ENCODE data around the gene UBE2I. TPM values are rescaled to one million over a fixed set of nuclear protein-coding genes. Genes with fewer than 3 reads are reported as not detected.

Gene UBE2I
- total and polyA plus RNA-seq, 3 experiments from 2014 or later = 101 to 257 (median 238) TPM

GRCh38 chr16:1286513-1287094 is 22.8 kb upstream of the UBE2I start:
- H3K27ac ChIP-seq (ENCODE audit: low read depth, low read length) = no peak overlapping the region
- H3K27me3 ChIP-seq (ENCODE audit: insufficient read depth, low read length, poor library complexity, severe bottlenecking) = peaks cover 8% of the 10 kb centered on the region
- no peaks in the 10 kb centered on the region for H3K9me3 ChIP-seq (ENCODE audit: low read length)
- POLR2A ChIA-PET = no interaction called here
- H3K4me1 ChIP-seq (ENCODE audit: insufficient read depth, low read length) = no peaks in the 10 kb centered on the region
- H3K4me3 ChIP-seq (ENCODE audit: low read length) = no peak overlapping the region
- Mint-ChIP-seq H3K4me1 (peaks cover 0 to 3% (median 0%) of the 10 kb centered on the region in 3 donors), H3K36me3 (no peaks in the 10 kb centered on the region), H3K27ac (no peak overlapping the region), H3K4me3 (no peak overlapping the region), H3K27me3 (peaks cover 24 to 34% of the 10 kb centered on the region in 2 donors), H3K9me3 (no peaks in the 10 kb centered on the region)
- H3K36me3 ChIP-seq (ENCODE audit: insufficient read depth, low read length) = no peaks in the 10 kb centered on the region
- CTCF ChIA-PET = no interaction called here
- no peak for DNase-seq

DNA sequence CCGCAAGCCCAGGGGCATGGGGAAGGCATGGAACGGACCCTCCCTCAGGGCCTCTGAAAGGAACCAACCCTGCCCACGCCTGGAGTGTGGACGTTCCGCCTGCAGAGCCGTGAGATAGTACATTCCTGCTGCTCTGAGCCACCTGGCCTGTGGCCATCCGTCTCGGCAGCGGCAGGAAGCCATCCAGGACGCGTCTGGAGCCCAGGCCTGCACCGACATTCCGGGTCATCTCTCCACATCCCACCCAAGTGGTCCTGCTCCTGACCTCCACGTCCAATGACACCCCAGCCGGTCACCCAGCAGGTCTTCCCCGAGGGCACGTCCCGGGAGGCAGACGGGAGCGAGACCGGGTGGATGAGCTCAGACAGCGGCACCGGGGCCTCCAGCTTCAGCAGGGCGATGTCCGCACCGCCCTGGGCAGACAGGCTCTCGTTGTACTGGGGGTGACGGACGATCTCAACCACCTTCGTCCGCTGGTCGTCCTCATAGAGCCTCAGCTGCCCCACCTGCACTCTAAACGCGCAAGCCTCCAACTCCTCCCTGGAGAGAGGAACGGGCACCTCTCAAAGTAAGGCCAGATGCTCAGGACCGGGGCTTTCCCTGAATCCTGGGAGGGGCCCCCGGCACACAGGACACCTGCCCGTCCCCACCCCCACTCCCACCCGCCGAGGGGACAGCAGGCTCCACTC is 21.3 kb upstream of the UBE2I start:
- H3K27me3 Mint-ChIP-seq = peaks cover 25 to 42% of the 10 kb centered on the region in 2 donors
- H3K4me3 Mint-ChIP-seq = no peak overlapping the region
- DNase-seq = no peak
- no peak overlapping the region for H3K27ac Mint-ChIP-seq
- Histone ChIP-seq H3K4me3 (ENCODE audit: low read length) (no peak overlapping the region), H3K4me1 (ENCODE audit: insufficient read depth, low read length) (no peaks in the 10 kb centered on the region), H3K9me3 (ENCODE audit: low read length) (no peaks in the 10 kb centered on the region), H3K27me3 (ENCODE audit: insufficient read depth, low read length, poor library complexity, severe bottlenecking) (peaks cover 8% of the 10 kb centered on the region), H3K27ac (ENCODE audit: low read depth, low read length) (no peak overlapping the region), H3K36me3 (ENCODE audit: insufficient read depth, low read length) (no peaks in the 10 kb centered on the region)
- H3K36me3 Mint-ChIP-seq = no peaks in the 10 kb centered on the region
- H3K4me1 Mint-ChIP-seq = peaks cover 0 to 3% (median 0%) of the 10 kb centered on the region in 3 donors
- no peaks in the 10 kb centered on the region for H3K9me3 Mint-ChIP-seq
- CTCF ChIA-PET = no interaction called here
- POLR2A ChIA-PET = no interaction called here

- ChIA-PET POLR2A (no interaction called here), CTCF (no interaction called here)
- H3K9me3 ChIP-seq (ENCODE audit: low read length) = no peaks in the 10 kb centered on the region
- H3K4me1 ChIP-seq (ENCODE audit: insufficient read depth, low read length) = no peaks in the 10 kb centered on the region
- no peaks in the 10 kb centered on the region for H3K36me3 ChIP-seq (ENCODE audit: insufficient read depth, low read length)
- peaks cover 27 to 50% of the 10 kb centered on the region in 2 donors for H3K27me3 Mint-ChIP-seq
- no peaks in the 10 kb centered on the region for H3K36me3 Mint-ChIP-seq
- no peaks in the 10 kb centered on the region for H3K9me3 Mint-ChIP-seq
- DNase-seq = peak in 1 of 5 donors; percentile 26
- H3K27ac Mint-ChIP-seq = no peak overlapping the region
- no peak overlapping the region for H3K4me3 ChIP-seq (ENCODE audit: low read length)
- H3K27ac ChIP-seq (ENCODE audit: low read depth, low read length) = no peak overlapping the region
- peak overlapping the region in 1 of 7 donors; percentile 61 for H3K4me3 Mint-ChIP-seq
- H3K4me1 Mint-ChIP-seq = peaks cover 0 to 3% (median 0%) of the 10 kb centered on the region in 3 donors
- H3K27me3 ChIP-seq (ENCODE audit: insufficient read depth, low read length, poor library complexity, severe bottlenecking) = peaks cover 8% of the 10 kb centered on the region
These were observed 20.5 kb upstream of the UBE2I start for GRCh38 chr16:1288813-1289476.

DNA sequence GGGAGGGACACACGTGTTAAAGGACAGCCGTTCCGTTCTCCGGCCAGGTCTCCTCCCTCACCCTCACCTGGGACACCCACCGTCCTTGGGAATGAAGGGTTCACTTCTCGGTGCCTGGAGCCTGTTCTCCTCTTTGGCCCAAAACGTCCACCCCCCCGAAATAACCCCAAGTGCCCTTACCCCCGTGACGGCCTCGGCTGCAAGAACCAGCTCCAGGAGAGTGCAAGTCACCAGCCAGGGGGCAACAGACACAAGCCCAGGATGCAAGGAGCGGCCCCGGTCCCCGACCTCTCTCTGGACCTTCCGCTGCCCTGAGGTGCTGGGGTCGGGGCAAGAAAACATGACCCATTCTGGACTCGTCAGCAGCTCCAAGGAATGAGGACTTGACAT is 20.0 kb upstream of the UBE2I start:
- no peak overlapping the region for H3K4me3 Mint-ChIP-seq
- CTCF ChIA-PET = no interaction called here

GRCh38 chr16:1290063-1290501 is 19.4 kb upstream of the UBE2I start:
- Histone ChIP-seq H3K27me3 (ENCODE audit: insufficient read depth, low read length, poor library complexity, severe bottlenecking) (peaks cover 8% of the 10 kb centered on the region), H3K27ac (ENCODE audit: low read depth, low read length) (no peak overlapping the region), H3K4me3 (ENCODE audit: low read length) (no peak overlapping the region), H3K36me3 (ENCODE audit: insufficient read depth, low read length) (no peaks in the 10 kb centered on the region), H3K9me3 (ENCODE audit: low read length) (no peaks in the 10 kb centered on the region), H3K4me1 (ENCODE audit: insufficient read depth, low read length) (no peaks in the 10 kb centered on the region)
- peaks cover 34 to 57% of the 10 kb centered on the region in 2 donors for H3K27me3 Mint-ChIP-seq
- H3K36me3 Mint-ChIP-seq = peaks cover 0 to 5% (median 0%) of the 10 kb centered on the region in 3 donors
- no peak overlapping the region for H3K27ac Mint-ChIP-seq
- CTCF ChIA-PET = no interaction called here
- H3K4me1 Mint-ChIP-seq = peaks cover 0 to 3% (median 0%) of the 10 kb centered on the region in 3 donors
- DNase-seq = no peak
- no peak overlapping the region for H3K4me3 Mint-ChIP-seq
- POLR2A ChIA-PET = no interaction called here
- no peaks in the 10 kb centered on the region for H3K9me3 Mint-ChIP-seq

More for the DNA sequence above, 20.0 kb upstream of the UBE2I start:
- Mint-ChIP-seq H3K27ac (no peak overlapping the region), H3K36me3 (peaks cover 0 to 5% (median 0%) of the 10 kb centered on the region in 3 donors), H3K9me3 (no peaks in the 10 kb centered on the region), H3K4me1 (peaks cover 0 to 3% (median 0%) of the 10 kb centered on the region in 3 donors), H3K27me3 (peaks cover 32 to 55% of the 10 kb centered on the region in 2 donors)
- DNase-seq = no peak
- H3K4me3 ChIP-seq (ENCODE audit: low read length) = no peak overlapping the region
- H3K27ac ChIP-seq (ENCODE audit: low read depth, low read length) = no peak overlapping the region
- H3K4me1 ChIP-seq (ENCODE audit: insufficient read depth, low read length) = no peaks in the 10 kb centered on the region
- POLR2A ChIA-PET = no interaction called here
- H3K9me3 ChIP-seq (ENCODE audit: low read length) = no peaks in the 10 kb centered on the region
- no peaks in the 10 kb centered on the region for H3K36me3 ChIP-seq (ENCODE audit: insufficient read depth, low read length)
- H3K27me3 ChIP-seq (ENCODE audit: insufficient read depth, low read length, poor library complexity, severe bottlenecking) = peaks cover 8% of the 10 kb centered on the region

DNA sequence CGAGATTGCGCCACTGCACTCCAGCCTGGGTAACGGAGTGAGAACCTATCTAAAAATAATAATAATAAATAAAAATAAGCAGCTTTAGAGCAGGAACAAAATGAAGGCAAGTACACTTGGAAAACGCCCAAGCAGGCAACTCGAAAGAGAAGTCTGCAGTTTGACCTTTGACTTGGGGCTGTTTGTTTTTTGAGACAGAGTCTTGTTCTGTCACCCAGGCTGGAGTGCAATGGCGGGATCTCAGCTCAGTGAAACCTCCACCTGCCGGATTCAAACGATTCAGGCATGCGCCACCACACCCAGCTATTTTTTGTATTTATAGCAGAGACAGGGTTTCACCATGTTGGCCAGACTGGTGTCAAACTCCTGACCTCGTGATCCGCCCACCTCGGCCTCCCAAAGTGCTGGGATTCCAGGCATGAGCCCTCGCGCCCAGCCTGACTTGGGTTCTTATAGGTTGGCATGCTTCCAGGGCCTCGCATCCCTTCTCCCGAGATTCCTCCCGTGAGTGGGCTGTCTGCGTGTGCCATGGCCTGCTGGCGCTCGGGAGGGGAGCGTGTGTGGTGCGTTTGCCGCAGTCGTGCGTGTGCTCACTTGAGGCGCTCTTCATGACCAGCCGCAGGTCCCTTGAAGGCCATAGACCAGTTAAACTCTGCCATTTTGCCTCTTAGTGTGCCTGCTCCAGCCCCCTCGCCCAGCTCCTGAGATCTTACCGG is 18.4 kb upstream of the UBE2I start:
- Histone ChIP-seq H3K27ac (ENCODE audit: low read depth, low read length) (no peak overlapping the region), H3K4me1 (ENCODE audit: insufficient read depth, low read length) (no peaks in the 10 kb centered on the region), H3K27me3 (ENCODE audit: insufficient read depth, low read length, poor library complexity, severe bottlenecking) (peaks cover 8% of the 10 kb centered on the region), H3K4me3 (ENCODE audit: low read length) (no peak overlapping the region), H3K36me3 (ENCODE audit: insufficient read depth, low read length) (no peaks in the 10 kb centered on the region), H3K9me3 (ENCODE audit: low read length) (no peaks in the 10 kb centered on the region)
- Mint-ChIP-seq H3K27ac (no peak overlapping the region), H3K9me3 (no peaks in the 10 kb centered on the region), H3K4me1 (peaks cover 0 to 3% (median 0%) of the 10 kb centered on the region in 3 donors), H3K27me3 (peaks cover 34 to 62% of the 10 kb centered on the region in 2 donors), H3K4me3 (peak overlapping the region in 1 of 7 donors; percentile 54), H3K36me3 (peaks cover 0 to 5% (median 0%) of the 10 kb centered on the region in 3 donors)
- no peak for DNase-seq
- ChIA-PET POLR2A (no interaction called here), CTCF (interaction anchor here (1.0 kb wide), 1 partner anchor 10 kb away, joined by 3 read pairs; no protein-coding TSS in a partner anchor)

- Histone ChIP-seq H3K4me3 (ENCODE audit: low read length) (no peak overlapping the region), H3K9me3 (ENCODE audit: low read length) (no peaks in the 10 kb centered on the region), H3K4me1 (ENCODE audit: insufficient read depth, low read length) (no peaks in the 10 kb centered on the region), H3K36me3 (ENCODE audit: insufficient read depth, low read length) (no peaks in the 10 kb centered on the region), H3K27ac (ENCODE audit: low read depth, low read length) (no peak overlapping the region), H3K27me3 (ENCODE audit: insufficient read depth, low read length, poor library complexity, severe bottlenecking) (peaks cover 8% of the 10 kb centered on the region)
- Mint-ChIP-seq H3K9me3 (no peaks in the 10 kb centered on the region), H3K4me3 (peak overlapping the region in 1 of 7 donors; percentile 54), H3K27me3 (peaks cover 34 to 59% of the 10 kb centered on the region in 2 donors), H3K27ac (no peak overlapping the region), H3K4me1 (peaks cover 0 to 3% (median 0%) of the 10 kb centered on the region in 3 donors), H3K36me3 (peaks cover 0 to 5% (median 0%) of the 10 kb centered on the region in 3 donors)
- ChIA-PET POLR2A (no interaction called here), CTCF (interaction anchor here (1.0 kb wide), 1 partner anchor 9 kb away, joined by 3 read pairs; no protein-coding TSS in a partner anchor)
- no peak for DNase-seq
These were observed 17.9 kb upstream of the UBE2I start for GRCh38 chr16:1291576-1291974.

Measured in CD8-positive, alpha-beta memory T cell (primary cell).